IMR-90 (cell line): ENCODE data around the gene KLK10. TPM values are rescaled to one million over a fixed set of nuclear protein-coding genes. Genes with fewer than 3 reads are reported as not detected.

Source experiments
- ATAC-seq: fragments of 200-7000 bp; cut with Tn5 transposase; 2 replicates; pipeline ENCODE4 v1.9.1; 2020; ENCODE audit warnings: low read depth, mild to moderate bottlenecking, moderate library complexity
- BruUV-seq: library from RNA; stranded (reverse); fragments of 400-500 nt; replicated peaks from 2 replicates; lab custom pipeline; 2021; lab: Mats Ljungman, UMichigan
- CTCF ChIA-PET: fragments of 300-600 bp; formaldehyde crosslinking; extraction: SDS; loops from one replicate; lab custom pipeline; 2021; ENCODE audit warnings: antibody characterized with exemption; lab: Yijun Ruan, JAX
- POLR2A ChIA-PET: fragments of 300-600 bp; sonication (Branson Sonifier 250); formaldehyde crosslinking; loops from one replicate; lab custom pipeline; 2022; ENCODE audit warnings: antibody characterized with exemption; ENCODE audit not compliant: unreplicated experiment; lab: Charles Lee
- DNase-seq: peaks from one replicate; pipeline ENCODE4 v3.0.0; 2013
- H2AFZ ChIP-seq: replicated peaks from 2 replicates; pipeline ENCODE3; 2013; ENCODE audit warnings: low read length, mild to moderate bottlenecking; ENCODE audit not compliant: poor library complexity
- H2AK5ac ChIP-seq: 2 replicates; pipeline ENCODE4 v1.6.1; 2013; ENCODE audit warnings: low read depth, low read length, inconsistent platforms
- H2AK9ac ChIP-seq: replicated peaks from 2 replicates; pipeline ENCODE3; 2013; ENCODE audit warnings: mild to moderate bottlenecking, low read depth, low read length, moderate library complexity; ENCODE audit not compliant: poor library complexity
- H2BK120ac ChIP-seq: 2 replicates; pipeline ENCODE4 v1.6.1; 2013; ENCODE audit warnings: low read depth, low read length, inconsistent platforms
- H2BK15ac ChIP-seq: 3 replicates; pipeline ENCODE4 v1.6.1; 2013; ENCODE audit warnings: low read depth, low read length, inconsistent platforms
- H2BK20ac ChIP-seq: 2 replicates; pipeline ENCODE4 v1.6.1; 2013; ENCODE audit warnings: low read depth, mild to moderate bottlenecking, inconsistent platforms, low read length, moderate library complexity
- H2BK5ac ChIP-seq: 2 replicates; pipeline ENCODE4 v1.6.1; 2013; ENCODE audit warnings: mild to moderate bottlenecking, low read depth, low read length, inconsistent platforms; ENCODE audit not compliant: poor library complexity, severe bottlenecking
- H3K14ac ChIP-seq: replicated peaks from 2 replicates; pipeline ENCODE4 v1.6.1; 2013; ENCODE audit warnings: low read depth, low read length, inconsistent platforms
- H3K18ac ChIP-seq: 2 replicates; pipeline ENCODE4 v1.6.1; 2013; ENCODE audit warnings: low read depth, low read length, control low read depth
- H3K23ac ChIP-seq: 2 replicates; pipeline ENCODE4 v1.6.1; 2013; ENCODE audit warnings: low read depth, low read length, inconsistent platforms
- H3K27ac ChIP-seq: 2 replicates; pipeline ENCODE4 v1.5.1; 2013; ENCODE audit warnings: mild to moderate bottlenecking, control low read depth, low read length; ENCODE audit not compliant: insufficient read depth
- H3K27me3 ChIP-seq: 2 replicates; pipeline ENCODE4 v1.6.1; 2013; ENCODE audit warnings: low read length; ENCODE audit not compliant: control insufficient read depth, insufficient read depth
- H3K36me3 ChIP-seq: 2 replicates; pipeline ENCODE4 v1.6.1; 2013; ENCODE audit warnings: low read length, mixed read lengths; ENCODE audit not compliant: control insufficient read depth, insufficient read depth
- H3K4ac ChIP-seq: 2 replicates; pipeline ENCODE4 v1.6.1; 2013; ENCODE audit warnings: low read depth, low read length, inconsistent platforms
- H3K4me1 ChIP-seq: 2 replicates; pipeline ENCODE4 v1.6.1; 2013; ENCODE audit warnings: low read length, mixed read lengths; ENCODE audit not compliant: control insufficient read depth, insufficient read depth
- H3K4me2 ChIP-seq: 2 replicates; pipeline ENCODE4 v1.6.1; 2013; ENCODE audit warnings: low read depth, mild to moderate bottlenecking, control low read depth, low read length, moderate library complexity
- H3K4me3 ChIP-seq: 2 replicates; pipeline ENCODE4 v1.5.1; 2013; ENCODE audit warnings: low read depth, mild to moderate bottlenecking, control low read depth, low read length, moderate library complexity; ENCODE audit not compliant: insufficient read depth
- H3K56ac ChIP-seq: 2 replicates; pipeline ENCODE4 v1.6.1; 2013; ENCODE audit warnings: low read length, inconsistent platforms; ENCODE audit not compliant: insufficient read depth; ENCODE audit errors: extremely low read depth
- H3K79me1 ChIP-seq, 2 experiments: 2 replicates each; pipeline ENCODE4 v1.6.1; 2013; ENCODE audit warnings: low read length in 2 of 2, inconsistent platforms in 1 of 2, low read depth in 1 of 2
- H3K9ac ChIP-seq: 2 replicates; pipeline ENCODE4 v1.6.1; 2013; ENCODE audit warnings: low read depth, low read length, control low read depth
- H3K9me1 ChIP-seq: 2 replicates; pipeline ENCODE4 v1.6.1; 2013; ENCODE audit warnings: low read length, inconsistent platforms; ENCODE audit not compliant: insufficient read depth
- H3K9me3 ChIP-seq: 2 replicates; pipeline ENCODE4 v1.6.1; 2013; ENCODE audit warnings: low read length; ENCODE audit not compliant: control insufficient read depth, insufficient read depth
- H4K20me1 ChIP-seq: 2 replicates; pipeline ENCODE4 v1.6.1; 2013; ENCODE audit warnings: low read length, inconsistent platforms; ENCODE audit not compliant: insufficient read depth
- H4K5ac ChIP-seq: 2 replicates; pipeline ENCODE4 v1.6.1; 2013; ENCODE audit warnings: mild to moderate bottlenecking, low read depth, low read length, control low read depth
- H4K8ac ChIP-seq, 2 experiments: 2 replicates each; pipeline ENCODE4 v1.6.1; 2013; ENCODE audit warnings: low read depth in 2 of 2, low read length in 2 of 2, control low read depth in 1 of 2, inconsistent platforms in 1 of 2
- H4K91ac ChIP-seq: 2 replicates; pipeline ENCODE4 v1.6.1; 2013; ENCODE audit warnings: low read depth, low read length, inconsistent platforms; ENCODE audit not compliant: insufficient read depth
- BHLHE40 ChIP-seq: fragments of 150-350 bp; IDR thresholded peaks from 2 replicates; pipeline ENCODE4 v1.6.1; 2016; ENCODE audit warnings: mild to moderate bottlenecking, low read depth, low read length
- CEBPB ChIP-seq: IDR thresholded peaks from 2 replicates; pipeline ENCODE4 v1.6.1; 2012; ENCODE audit warnings: low read depth, low read length, improper control_type of control experiment
- CHD1 ChIP-seq: IDR thresholded peaks from 2 replicates; pipeline ENCODE4 v1.6.1; 2012; ENCODE audit warnings: low read depth, low read length, improper control_type of control experiment
- CTCF ChIP-seq: conservative IDR thresholded peaks from 2 replicates; pipeline ENCODE4 v1.5.1; 2012; ENCODE audit warnings: mild to moderate bottlenecking, low read depth, low read length, improper control_type of control experiment
- ELK1 ChIP-seq: fragments of 150-350 bp; IDR thresholded peaks from 2 replicates; pipeline ENCODE4 v1.6.1; 2016; ENCODE audit warnings: low read depth, mild to moderate bottlenecking, low read length, moderate library complexity, borderline replicate concordance
- FOS ChIP-seq: fragments of 150-350 bp; IDR thresholded peaks from 2 replicates; pipeline ENCODE4 v1.6.1; 2016; ENCODE audit warnings: low read depth, low read length
- MAFK ChIP-seq: IDR thresholded peaks from 2 replicates; pipeline ENCODE4 v1.6.1; 2012; ENCODE audit warnings: low read depth, low read length, improper control_type of control experiment
- MAZ ChIP-seq: IDR thresholded peaks from 2 replicates; pipeline ENCODE4 v1.6.1; 2012; ENCODE audit warnings: low read depth, mild to moderate bottlenecking, low read length, improper control_type of control experiment, moderate library complexity, borderline replicate concordance
- MXI1 ChIP-seq: IDR thresholded peaks from 2 replicates; pipeline ENCODE4 v1.6.1; 2012; ENCODE audit warnings: low read depth, mild to moderate bottlenecking, low read length, moderate library complexity, borderline replicate concordance
- NFE2L2 ChIP-seq: fragments of 150-350 bp; IDR thresholded peaks from 2 replicates; pipeline ENCODE4 v1.6.1; 2016; ENCODE audit warnings: low read depth, mild to moderate bottlenecking, low read length
- POLR2A ChIP-seq: IDR thresholded peaks from 2 replicates; pipeline ENCODE4 v1.6.1; 2012; ENCODE audit warnings: mild to moderate bottlenecking, low read depth, low read length
- RAD21 ChIP-seq: IDR thresholded peaks from 2 replicates; pipeline ENCODE4 v1.6.1; 2012; ENCODE audit warnings: low read length, improper control_type of control experiment
- RCOR1 ChIP-seq: IDR thresholded peaks from 2 replicates; pipeline ENCODE4 v1.6.1; 2012; ENCODE audit warnings: mild to moderate bottlenecking, low read length, improper control_type of control experiment; ENCODE audit not compliant: insufficient replicate concordance
- RFX5 ChIP-seq: IDR thresholded peaks from 2 replicates; pipeline ENCODE4 v1.8.0; 2012; ENCODE audit warnings: low read depth, mild to moderate bottlenecking, low read length, moderate library complexity
- SMC3 ChIP-seq: fragments of 150-350 bp; IDR thresholded peaks from 2 replicates; pipeline ENCODE4 v1.6.1; 2016; ENCODE audit warnings: low read depth, mild to moderate bottlenecking, antibody characterized with exemption, low read length, moderate library complexity
- USF2 ChIP-seq: fragments of 150-350 bp; IDR thresholded peaks from 2 replicates; pipeline ENCODE4 v1.6.1; 2017; ENCODE audit warnings: mild to moderate bottlenecking, antibody characterized with exemption, low read length, low read depth
- WGBS, 2 experiments: methylation state at CpG; one replicate each; pipeline versions ENCODE4 v1.1.5 to v1.1.7; 2013; ENCODE audit warnings: missing lambda C conversion rate in 2 of 2; ENCODE audit not compliant: insufficient read length in 1 of 2; ENCODE audit errors: extremely low coverage in 2 of 2; 5-methylcytosine and 5-hydroxymethylcytosine counted together
- dilution Hi-C: fragments of 300-500 bp; cut with HindIII; formaldehyde crosslinking; loops from one replicate; pipeline ENCODE4 v1.14.3; 2018; ENCODE audit warnings: low sequenced_read_pairs; ENCODE audit not compliant: unreplicated experiment
- in situ Hi-C: fragments of 300-500 bp; cut with MboI; formaldehyde crosslinking; loops from 3 replicates; pipeline ENCODE4 v1.14.3; 2019; ENCODE audit warnings: low sequenced_read_pairs, inconsistent platforms, mixed read lengths
- intact Hi-C: fragments of 100-400 bp; cut with micrococcal nuclease; formaldehyde crosslinking; loops from 2 replicates; pipeline ENCODE4 v1.10.0; 2022
- polyA plus RNA-seq, 3 experiments: library from polyadenylated mRNA; depleted of rRNA; stranded (reverse); fragments of >200 nt; gene quantifications; 2 replicates each; pipeline ENCODE4 v1.2.3, GENCODE V29; 2012; ENCODE audit warnings: low replicate concordance in 1 of 3
- total RNA-seq: library from RNA; depleted of rRNA; stranded (reverse); fragments of >200 nt; gene quantifications from 2 replicates; pipeline ENCODE4 v1.2.3, GENCODE V29; 2012

The KLK10 gene
- total and polyA plus RNA-seq, 2 of the 4 experiments (the other 2 are of a cell fraction), result not detected

- Histone ChIP-seq H3K4me1 (no peaks in the 10 kb centered on the region), H3K4me3 (no peak within 1 kb of the TSS), H3K36me3 (no peaks in the 10 kb centered on the region), H4K20me1 (no peaks in the 10 kb centered on the region), H3K23ac (no peak within 1 kb of the TSS), H3K9me1 (no peaks in the 10 kb centered on the region), H3K27ac (no peak within 1 kb of the TSS), H3K14ac (no peak within 1 kb of the TSS), H4K5ac (no peak within 1 kb of the TSS), H2AFZ (no peak within 1 kb of the TSS), H2AK5ac (no peak within 1 kb of the TSS), H3K56ac (no peak within 1 kb of the TSS), H3K79me1 (no peaks in the 10 kb centered on the region), H2BK20ac (no peak within 1 kb of the TSS), H4K91ac (no peak within 1 kb of the TSS), H3K18ac (no peak within 1 kb of the TSS), H2BK15ac (no peak within 1 kb of the TSS), H3K4me2 (no peak within 1 kb of the TSS), H4K8ac (no peak within 1 kb of the TSS), H3K27me3 (no peaks in the 10 kb centered on the region), H2AK9ac (no peak within 1 kb of the TSS), H2BK120ac (no peak within 1 kb of the TSS), H3K9me3 (no peaks in the 10 kb centered on the region), H3K9ac (no peak within 1 kb of the TSS), H2BK5ac (no peak within 1 kb of the TSS), H3K4ac (no peak within 1 kb of the TSS)
- BruUV-seq, result no TSS peak
- POLR2A ChIA-PET, result interaction anchor here (0.5 kb wide), 1 partner anchor 37 kb away, joined by 5 read pairs; no protein-coding TSS in a partner anchor
- intact Hi-C loops (no loop called here), in situ Hi-C loops (no loop called here), dilution Hi-C loops (no loop called here)
- DNase-seq (no peak), ATAC-seq (no peak)
- CTCF ChIA-PET, result no interaction called here
- no peak for TF ChIP-seq NFE2L2
- no peak for TF ChIP-seq POLR2A
- TF ChIP-seq CEBPB, result no peak
- no peak for TF ChIP-seq RFX5
- no peak for TF ChIP-seq BHLHE40
- TF ChIP-seq FOS, result no peak
- TF ChIP-seq ELK1, result no peak
- TF ChIP-seq MXI1, result no peak
- no peak for TF ChIP-seq RAD21
- no peak for TF ChIP-seq RCOR1
- no peak for TF ChIP-seq MAFK
- no peak for TF ChIP-seq CHD1
- no peak for TF ChIP-seq MAZ
- TF ChIP-seq CTCF, result no peak
- no peak for TF ChIP-seq USF2
- no peak for TF ChIP-seq SMC3
- 14% methylated on average over 8 of the region's 28 CpGs; no CpG with 5 or more reads in 1 of the 2 experiments for WGBS, 2 experiments
Observed at GRCh38 chr19:50983625-50984292, 35.8 kb downstream of the KLK10 start, which contains the start of gene KLK7. Gene KLK7 (minus strand): TSS chr19:50983917. CDS start chr19:50982399, 1,518 bp downstream.
